HG03460 (cell line): ENCODE results near the gene CAMKMT.
"Not testable (repeated sequence)": the region's sequence is repeated elsewhere in the genome, so short reads cannot be mapped to it uniquely, and the experiment has no call there.

Experiments
- ATAC-seq: cut with Tn5 transposase; IDR thresholded peaks from one replicate; pipeline ENCODE4 v1.9.1; 2021; ENCODE audit not compliant: unreplicated experiment

Gene CAMKMT

GRCh38 chr2:44358503-44358902 lies 3.2 kb upstream of the CAMKMT start:
- ATAC-seq, result peak; percentile 36

GRCh38 chr2:44360749-44361329 lies 908 bp upstream of the CAMKMT start:
- peak; percentile 10 for ATAC-seq

GRCh38 chr2:44362207-44363015 lies 664 bp downstream of the CAMKMT start:
- peak; percentile 21 for ATAC-seq

- ATAC-seq, result no peak
Observed at GRCh38 chr2:44364604-44365003, 2.9 kb downstream of the CAMKMT start.

- no peak for ATAC-seq
Observed at GRCh38 chr2:44367591-44367990, 5.8 kb downstream of the CAMKMT start.

- ATAC-seq, result no peak
Observed at GRCh38 chr2:44369392-44369791, 7.6 kb downstream of the CAMKMT start.

GRCh38 chr2:44371445-44371844 lies 9.7 kb downstream of the CAMKMT start:
- ATAC-seq, result no peak

- no peak for ATAC-seq
Observed at GRCh38 chr2:44372246-44372645, 10.5 kb downstream of the CAMKMT start.

- ATAC-seq, result no peak
Observed at GRCh38 chr2:44377486-44377885, 15.7 kb downstream of the CAMKMT start.

GRCh38 chr2:44385226-44385625 lies 23.5 kb downstream of the CAMKMT start:
- not testable (repeated sequence) for ATAC-seq

- ATAC-seq, result no peak
Observed at GRCh38 chr2:44388877-44389276, 27.1 kb downstream of the CAMKMT start.

GRCh38 chr2:44389895-44390294 lies 28.1 kb downstream of the CAMKMT start:
- ATAC-seq, result no peak

GRCh38 chr2:44392338-44392943 lies 30.7 kb downstream of the CAMKMT start:
- no peak for ATAC-seq

- ATAC-seq, result no peak
Observed at GRCh38 chr2:44397447-44398175, 35.9 kb downstream of the CAMKMT start.

GRCh38 chr2:44398243-44398897 lies 36.6 kb downstream of the CAMKMT start:
- ATAC-seq, result no peak

GRCh38 chr2:44420725-44421124 lies 59.0 kb downstream of the CAMKMT start:
- no peak for ATAC-seq

GRCh38 chr2:44424211-44424610 lies 62.5 kb downstream of the CAMKMT start:
- no peak for ATAC-seq

GRCh38 chr2:44429034-44429433 lies 67.3 kb downstream of the CAMKMT start:
- no peak for ATAC-seq

GRCh38 chr2:44430342-44430741 lies 68.6 kb downstream of the CAMKMT start:
- no peak for ATAC-seq

- ATAC-seq, result no peak
Observed at GRCh38 chr2:44433895-44434294, 72.1 kb downstream of the CAMKMT start.

GRCh38 chr2:44441200-44441599 lies 79.5 kb downstream of the CAMKMT start:
- ATAC-seq, result no peak
